GM12891 (cell line): Measurements from ENCODE around the gene LGALS12.

Experiments
- POLR2A ChIP-seq: IDR thresholded peaks from 2 replicates; pipeline ENCODE4 v1.6.1; 2011; ENCODE audit warnings: low read depth, low read length, control low read depth
- POLR2AphosphoS5 ChIP-seq: IDR thresholded peaks from 2 replicates; pipeline ENCODE4 v1.6.1; 2011; ENCODE audit warnings: low read depth, low read length, control low read depth
- POU2F2 ChIP-seq: IDR thresholded peaks from 2 replicates; pipeline ENCODE4 v1.6.1; 2011; ENCODE audit warnings: low read depth, mild to moderate bottlenecking, control low read depth, low read length, moderate library complexity
- SPI1 ChIP-seq: IDR thresholded peaks from 2 replicates; pipeline ENCODE4 v1.6.1; 2011; ENCODE audit warnings: low read depth, low read length, control low read depth
- TAF1 ChIP-seq: IDR thresholded peaks from 2 replicates; pipeline ENCODE4 v1.6.1; 2011; ENCODE audit warnings: low read depth, low read length, control low read depth

- TF ChIP-seq POLR2AphosphoS5: no peak
- TF ChIP-seq POLR2A: no peak
- TF ChIP-seq TAF1: no peak
- TF ChIP-seq SPI1: no peak
- TF ChIP-seq POU2F2: no peak
These were observed 5.3 kb downstream of the LGALS12 start for GRCh38 chr11:63511048-63511748.
